ENCODE data around the gene HOXA13.

- TF ChIP-seq CTCF (conservative IDR thresholded peaks at IDR 0.05 in 1 of 2, IDR thresholded peaks at IDR 0.05 in 1 of 2; ENCODE audit: extremely low read depth in 1 of 2, insufficient read depth in 1 of 2, low read depth in 1 of 2, low read length in 2 of 2), result peak; percentile 79 to 81
- TF ChIP-seq EZH2 (IDR thresholded peaks at IDR 0.05; ENCODE audit: borderline replicate concordance, low read length), result no peak
These were observed 20.1 kb downstream of the HOXA13 start for GRCh38 chr7:27179503-27180430.
